ENCODE measurements around the gene BSDC1. TPM values are rescaled to one million over a fixed set of nuclear protein-coding genes. Genes with fewer than 3 reads are reported as not detected.

The BSDC1 gene
- total RNA-seq, 4 donors from 2014 or later, result 93.0 to 132 (median 101) TPM

GRCh38 chr1:32394890-32395432 is 720 bp upstream of the BSDC1 start:
- WGBS, 2 donors, result 1 to 3% methylated on average over 14 of the region's 14 CpGs
- DNase-seq, result no peak
- intact Hi-C loops (cut with DNase I), result loop anchor here (10.0 kb wide), 1 partner anchor 170 kb away; the partner anchor contains the start of genes EIF3I and TMEM234
- H3K4me1 ChIP-seq, result peaks cover 19 to 27% of the 10 kb centered on the region in 2 donors
- peak overlapping the region; percentile 22 to 50 (median 38) for H3K4me3 ChIP-seq (replicated peaks in 1 of 3)
- TF ChIP-seq CTCF (IDR thresholded peaks at IDR 0.05) (no peak), POLR2A (IDR thresholded peaks at IDR 0.05) (no peak)
- H3K9me3 ChIP-seq, result no peaks in the 10 kb centered on the region
- H3K36me3 ChIP-seq, result peaks cover 0 to 12% of the 10 kb centered on the region in 2 donors
- H3K27me3 ChIP-seq, result no peaks in the 10 kb centered on the region
- H3K27ac ChIP-seq, result peak overlapping the region; percentile 90 to 94 (median 91)

- peaks cover 19 to 27% of the 10 kb centered on the region in 2 donors for H3K4me1 ChIP-seq
- peak overlapping the region; percentile 78 to 93 (median 91) for H3K27ac ChIP-seq
- 2 to 3% methylated on average over 12 to 15 of the region's 15 CpGs for WGBS, 2 donors
- TF ChIP-seq POLR2A (IDR thresholded peaks at IDR 0.05) (no peak), CTCF (IDR thresholded peaks at IDR 0.05) (no peak)
- H3K4me3 ChIP-seq (replicated peaks in 1 of 3), result peak overlapping the region; percentile 50 to 94 (median 78)
- H3K9me3 ChIP-seq, result no peaks in the 10 kb centered on the region
- intact Hi-C loops (cut with DNase I), result loop anchor here (10.0 kb wide), 1 partner anchor 169 kb away; the partner anchor contains the start of genes EIF3I and TMEM234
- H3K36me3 ChIP-seq, result peaks cover 0 to 17% of the 10 kb centered on the region in 2 donors
- H3K27me3 ChIP-seq, result no peaks in the 10 kb centered on the region
- peak; percentile 53 to 59 for DNase-seq
Measured at GRCh38 chr1:32393832-32394140, 455 bp downstream of the BSDC1 start.

- H3K4me3 ChIP-seq (replicated peaks in 1 of 3), result peak overlapping the region in 2 of 3 donors; percentile 50 to 78
- DNase-seq, result no peak
- no peaks in the 10 kb centered on the region for H3K9me3 ChIP-seq
- no peaks in the 10 kb centered on the region for H3K27me3 ChIP-seq
- peak overlapping the region in 1 of 3 donors; percentile 93 for H3K27ac ChIP-seq
- TF ChIP-seq CTCF (IDR thresholded peaks at IDR 0.05) (no peak), POLR2A (IDR thresholded peaks at IDR 0.05) (no peak)
- H3K36me3 ChIP-seq, result peaks cover 0 to 19% of the 10 kb centered on the region in 2 donors
- peaks cover 19 to 27% of the 10 kb centered on the region in 2 donors for H3K4me1 ChIP-seq
- 75 to 88% methylated on average over 1 of the region's 1 CpG for WGBS, 2 donors
- intact Hi-C loops (cut with DNase I), result loop anchor here (10.0 kb wide), 1 partner anchor 168 kb away; the partner anchor contains the start of genes EIF3I and TMEM234
Measured at GRCh38 chr1:32393136-32393535, 1.1 kb downstream of the BSDC1 start.

- H3K9me3 ChIP-seq, result no peaks in the 10 kb centered on the region
- 74 to 84% methylated on average over 3 of the region's 3 CpGs for WGBS, 2 donors
- H3K27me3 ChIP-seq, result no peaks in the 10 kb centered on the region
- intact Hi-C loops (cut with DNase I), result loop anchor here (10.0 kb wide), 1 partner anchor 168 kb away; the partner anchor contains the start of genes EIF3I and TMEM234
- DNase-seq, result no peak
- H3K27ac ChIP-seq, result no peak overlapping the region
- no peak overlapping the region for H3K4me3 ChIP-seq (replicated peaks in 1 of 3)
- peaks cover 19 to 27% of the 10 kb centered on the region in 2 donors for H3K4me1 ChIP-seq
- H3K36me3 ChIP-seq, result peaks cover 0 to 19% of the 10 kb centered on the region in 2 donors
- TF ChIP-seq CTCF (IDR thresholded peaks at IDR 0.05) (no peak), POLR2A (IDR thresholded peaks at IDR 0.05) (no peak)
Measured at GRCh38 chr1:32392325-32392724, 1.9 kb downstream of the BSDC1 start.
